ENCODE results near the gene SSX1. TPM values are rescaled to one million over a fixed set of nuclear protein-coding genes. Genes with fewer than 3 reads are reported as not detected.
"Not testable (repeated sequence)": the region's sequence is repeated elsewhere in the genome, so short reads cannot be mapped to it uniquely, and the experiment has no call there.

The SSX1 gene, protein sequence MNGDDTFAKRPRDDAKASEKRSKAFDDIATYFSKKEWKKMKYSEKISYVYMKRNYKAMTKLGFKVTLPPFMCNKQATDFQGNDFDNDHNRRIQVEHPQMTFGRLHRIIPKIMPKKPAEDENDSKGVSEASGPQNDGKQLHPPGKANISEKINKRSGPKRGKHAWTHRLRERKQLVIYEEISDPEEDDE
- 0.05 TPM in 1 of 2 replicates, not detected in the other for polyA plus RNA-seq (2012; rRNA removed)
- polyA plus RNA-seq (2012; cell fraction: cytosol; rRNA removed): 0.01 and 0.03 TPM in 2 replicates
- polyA plus RNA-seq (2012; cell fraction: nucleus; rRNA removed): 0.05 TPM in 1 of 2 replicates, not detected in the other

DNA sequence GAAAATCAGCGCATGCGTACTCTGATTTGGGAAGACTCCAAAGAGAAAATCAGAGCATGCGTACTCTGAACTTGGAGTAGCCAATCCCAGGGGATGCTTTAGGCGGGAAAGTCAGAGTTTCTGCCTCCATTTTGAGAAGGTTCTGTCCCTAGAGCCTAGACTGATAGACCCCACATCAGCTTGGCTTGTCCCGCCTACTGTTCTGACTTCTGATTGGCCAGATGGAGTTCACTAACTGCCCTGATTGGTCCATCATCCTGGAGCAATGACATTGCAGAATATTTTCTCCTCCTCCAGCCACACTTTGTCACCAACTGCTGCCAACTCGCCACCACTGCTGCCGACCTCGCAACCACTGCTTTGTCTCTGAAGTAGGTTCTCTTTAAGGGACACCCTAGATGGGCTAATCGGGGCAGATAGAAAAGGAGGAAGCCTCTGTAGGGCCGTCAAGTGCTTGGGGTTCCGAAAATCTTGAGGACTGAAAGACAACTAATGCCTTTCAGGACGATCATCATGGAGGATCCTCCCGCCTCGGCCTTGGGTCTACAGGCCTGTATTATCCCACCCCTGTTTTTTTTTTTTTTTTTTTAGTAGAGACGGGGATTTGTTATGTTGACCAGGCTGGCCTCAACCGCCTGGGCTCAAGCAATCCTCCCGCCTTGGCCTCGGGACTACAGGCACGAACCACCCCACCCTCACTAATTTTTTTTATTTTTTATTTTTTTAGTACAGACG lies at the start of gene SSX1:
Gene SSX1 (plus strand): TSS at position 331 of the 735 bp plus-strand sequence. CDS start 1,850 bp downstream, outside the sequence.
- H3F3A ChIP-seq (replicated peaks; ENCODE audit: insufficient read depth); H3K27me3 ChIP-seq (ENCODE audit: insufficient read depth); H3K36me3 ChIP-seq (replicated peaks in 1 of 2; ENCODE audit: control insufficient read depth in 1 of 2, insufficient read depth in 2 of 2, low read length in 1 of 2); H3K27ac ChIP-seq (ENCODE audit: low read depth in 2 of 2, low read length in 1 of 2); CTCF ChIA-PET; H3K4me3 ChIP-seq (ENCODE audit: low read depth in 2 of 2, low read length in 1 of 2); H2AFZ ChIP-seq (ENCODE audit: low read depth); DNase-seq; H3K4me2 ChIP-seq; H3K9ac ChIP-seq; H3K4me1 ChIP-seq (ENCODE audit: control insufficient read depth in 1 of 2, insufficient read depth in 2 of 2, low read depth in 1 of 2, low read length in 1 of 2); H3K9me3 ChIP-seq; H3K79me2 ChIP-seq (ENCODE audit: insufficient read depth); H4K20me1 ChIP-seq (ENCODE audit: insufficient read depth); POLR2A ChIA-PET; H3K9me2 ChIP-seq: not testable (repeated sequence)
- 37% methylated on average over 18 of the region's 20 CpGs for WGBS (ENCODE audit: low lambda C conversion rate)

DNA sequence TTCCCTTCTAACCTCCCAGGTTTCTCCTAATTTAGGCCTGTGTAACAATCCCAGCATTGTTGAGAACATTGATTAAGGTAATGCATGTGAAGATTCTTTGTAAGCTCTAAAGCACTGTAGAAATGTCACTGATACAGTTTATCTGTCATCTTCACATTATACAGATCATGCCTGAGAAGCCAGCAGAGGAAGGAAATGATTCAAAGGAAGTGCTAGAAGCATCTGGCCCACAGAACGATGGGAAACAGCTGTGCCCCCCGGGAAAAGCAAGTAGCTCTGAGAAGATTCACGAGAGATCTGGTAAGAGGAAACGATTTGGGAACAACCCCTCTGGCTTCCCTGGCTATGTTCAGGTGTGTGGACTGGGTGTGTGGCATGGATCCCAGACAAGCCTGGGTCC lies 40.9 kb upstream of the SSX1 start:
- POLR2A ChIA-PET; DNase-seq; H3K9ac ChIP-seq; H3K4me2 ChIP-seq; H4K20me1 ChIP-seq (ENCODE audit: insufficient read depth); H2AFZ ChIP-seq (ENCODE audit: low read depth); CTCF ChIA-PET; H3K27ac ChIP-seq (ENCODE audit: low read depth in 2 of 2, low read length in 1 of 2); H3K36me3 ChIP-seq (replicated peaks in 1 of 2; ENCODE audit: control insufficient read depth in 1 of 2, insufficient read depth in 2 of 2, low read length in 1 of 2); H3K4me3 ChIP-seq (ENCODE audit: low read depth in 2 of 2, low read length in 1 of 2); H3K4me1 ChIP-seq (ENCODE audit: control insufficient read depth in 1 of 2, insufficient read depth in 2 of 2, low read depth in 1 of 2, low read length in 1 of 2); H3F3A ChIP-seq (replicated peaks; ENCODE audit: insufficient read depth); H3K79me2 ChIP-seq (ENCODE audit: insufficient read depth); H3K9me3 ChIP-seq; H3K9me2 ChIP-seq: not testable (repeated sequence)
- peaks cover 19% of the 10 kb centered on the region; the same call in 1 of the 2 replicates for H3K27me3 ChIP-seq (ENCODE audit: insufficient read depth)
- WGBS (ENCODE audit: low lambda C conversion rate): 3% methylated on average over 4 of the region's 4 CpGs

DNA sequence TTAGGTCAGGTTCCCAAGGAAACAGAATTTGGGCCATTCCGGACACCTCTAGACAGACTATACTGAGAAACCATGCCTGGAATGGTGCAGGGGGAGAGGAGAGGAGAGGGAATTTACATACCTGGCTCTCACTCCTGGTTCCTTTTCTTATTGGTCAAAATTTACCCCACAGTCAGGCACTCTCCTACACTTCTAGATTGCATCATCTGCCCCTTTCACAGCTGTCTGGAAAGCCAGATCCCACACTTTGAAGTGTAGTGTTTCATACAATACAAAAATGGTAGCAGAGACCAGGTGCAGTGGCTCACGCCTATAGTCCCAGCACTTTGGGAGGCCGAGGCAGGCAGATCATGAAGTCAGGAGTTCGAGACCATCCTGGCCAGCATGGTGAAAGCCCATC lies 31.0 kb upstream of the SSX1 start:
- DNase-seq; H3K79me2 ChIP-seq (ENCODE audit: insufficient read depth); H3K36me3 ChIP-seq (replicated peaks in 1 of 2; ENCODE audit: control insufficient read depth in 1 of 2, insufficient read depth in 2 of 2, low read length in 1 of 2); H3K9me3 ChIP-seq; H3F3A ChIP-seq (replicated peaks; ENCODE audit: insufficient read depth); H3K9ac ChIP-seq; H3K9me2 ChIP-seq; H3K4me3 ChIP-seq (ENCODE audit: low read depth in 2 of 2, low read length in 1 of 2); H3K27me3 ChIP-seq (ENCODE audit: insufficient read depth); H3K4me1 ChIP-seq (ENCODE audit: control insufficient read depth in 1 of 2, insufficient read depth in 2 of 2, low read depth in 1 of 2, low read length in 1 of 2); H3K4me2 ChIP-seq; H2AFZ ChIP-seq (ENCODE audit: low read depth); POLR2A ChIA-PET; H3K27ac ChIP-seq (ENCODE audit: low read depth in 2 of 2, low read length in 1 of 2); H4K20me1 ChIP-seq (ENCODE audit: insufficient read depth); CTCF ChIA-PET: not testable (repeated sequence)
- WGBS (ENCODE audit: low lambda C conversion rate): 7% methylated on average over 3 of the region's 4 CpGs

DNA sequence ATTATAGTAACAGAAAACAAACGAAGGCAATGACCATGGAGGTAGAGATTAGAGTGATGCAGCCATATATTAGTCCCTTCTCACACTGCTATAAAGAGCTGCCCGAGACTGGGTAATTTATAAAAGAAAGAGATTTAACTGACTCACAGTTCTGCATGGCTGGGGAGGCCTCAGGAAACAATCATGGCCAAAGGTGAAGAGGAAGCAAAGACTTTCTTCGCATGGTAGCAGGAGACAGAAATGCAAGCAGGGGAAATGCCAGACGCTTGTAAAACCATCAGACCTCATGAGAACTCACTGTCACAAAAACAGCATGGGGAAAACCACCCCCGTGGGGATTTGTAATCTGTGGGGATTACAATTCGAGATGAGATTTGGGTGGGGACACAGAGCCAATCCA lies 2.2 kb upstream of the SSX1 start:
- H3K4me3 ChIP-seq (ENCODE audit: low read depth in 2 of 2, low read length in 1 of 2); H3K4me2 ChIP-seq; H2AFZ ChIP-seq (ENCODE audit: low read depth); CTCF ChIA-PET; H4K20me1 ChIP-seq (ENCODE audit: insufficient read depth); DNase-seq; H3K9ac ChIP-seq; H3K4me1 ChIP-seq (ENCODE audit: control insufficient read depth in 1 of 2, insufficient read depth in 2 of 2, low read depth in 1 of 2, low read length in 1 of 2); H3K36me3 ChIP-seq (replicated peaks in 1 of 2; ENCODE audit: control insufficient read depth in 1 of 2, insufficient read depth in 2 of 2, low read length in 1 of 2); POLR2A ChIA-PET; H3K9me2 ChIP-seq; H3K27ac ChIP-seq (ENCODE audit: low read depth in 2 of 2, low read length in 1 of 2); H3K9me3 ChIP-seq; H3F3A ChIP-seq (replicated peaks; ENCODE audit: insufficient read depth); H3K79me2 ChIP-seq (ENCODE audit: insufficient read depth); H3K27me3 ChIP-seq (ENCODE audit: insufficient read depth): not testable (repeated sequence)
- WGBS (ENCODE audit: low lambda C conversion rate): 0% methylated on average over 5 of the region's 6 CpGs

DNA sequence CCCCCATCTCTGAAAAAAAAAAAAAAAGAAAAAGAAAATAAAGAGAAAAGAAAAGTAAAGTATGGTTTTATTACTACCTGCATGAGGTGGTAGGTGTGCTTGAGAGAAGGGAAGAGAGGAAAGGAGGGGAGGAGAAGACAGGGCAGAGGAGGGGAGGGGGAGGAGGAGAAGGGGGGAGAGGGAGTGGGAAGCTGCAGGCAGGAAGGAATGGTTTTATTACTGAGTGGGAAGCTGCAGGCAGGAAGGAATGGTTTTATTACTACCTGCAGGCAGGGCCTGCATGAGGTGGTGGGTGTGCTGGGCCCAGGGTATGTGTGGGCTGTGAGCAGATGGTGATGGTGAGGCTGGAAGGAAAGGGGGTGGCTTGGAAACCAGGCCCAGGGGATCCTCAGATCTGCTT lies 19.2 kb downstream of the SSX1 start:
- H3F3A ChIP-seq (replicated peaks; ENCODE audit: insufficient read depth); H2AFZ ChIP-seq (ENCODE audit: low read depth); CTCF ChIA-PET; H3K4me3 ChIP-seq (ENCODE audit: low read depth in 2 of 2, low read length in 1 of 2); H3K4me1 ChIP-seq (ENCODE audit: control insufficient read depth in 1 of 2, insufficient read depth in 2 of 2, low read depth in 1 of 2, low read length in 1 of 2); H4K20me1 ChIP-seq (ENCODE audit: insufficient read depth); H3K4me2 ChIP-seq; H3K9ac ChIP-seq; H3K9me3 ChIP-seq; H3K27ac ChIP-seq (ENCODE audit: low read depth in 2 of 2, low read length in 1 of 2); H3K9me2 ChIP-seq; DNase-seq; H3K36me3 ChIP-seq (replicated peaks in 1 of 2; ENCODE audit: control insufficient read depth in 1 of 2, insufficient read depth in 2 of 2, low read length in 1 of 2); H3K79me2 ChIP-seq (ENCODE audit: insufficient read depth); POLR2A ChIA-PET: not testable (repeated sequence)
- peaks cover 35% of the 10 kb centered on the region for H3K27me3 ChIP-seq (ENCODE audit: insufficient read depth)
